HepG2 (cell line): Measurements from ENCODE around the gene BICDL2. TPM values are rescaled to one million over a fixed set of nuclear protein-coding genes. Genes with fewer than 3 reads are reported as not detected.

Source experiments
- ATAC-seq: fragments of 200-7000 bp; cut with Tn5 transposase; 3 replicates; pipeline ENCODE4 v1.9.1; 2020; ENCODE audit warnings: mild to moderate bottlenecking, moderate library complexity
- BruUV-seq: library from RNA; stranded (reverse); fragments of 400-500 nt; replicated peaks from 2 replicates; lab custom pipeline; 2021; lab: Mats Ljungman, UMichigan
- CTCF ChIA-PET: fragments of 300-600 bp; formaldehyde crosslinking; extraction: SDS; loops from one replicate; lab custom pipeline; 2021; ENCODE audit warnings: low total read pairs, inconsistent platforms, low intra/inter-chr PET ratio; lab: Yijun Ruan, JAX
- POLR2A ChIA-PET: fragments of 350-600 bp; sonication (Branson Sonifier 250); formaldehyde crosslinking; loops from one replicate; lab custom pipeline; 2020; ENCODE audit warnings: antibody characterized with exemption, inconsistent platforms; lab: Yijun Ruan, JAX
- DNase-seq: peaks from one replicate; pipeline ENCODE4 v3.0.0-alpha.2; 2015; ENCODE audit warnings: low spot score
- FAIRE-seq: peaks from 3 replicates; lab custom pipeline; 2011; peaks lifted over from hg19 to GRCh38; lab: Jason Lieb, UNC
- H2AFZ ChIP-seq: one replicate; pipeline ENCODE4 v1.6.1; 2011; ENCODE audit warnings: low read length, inconsistent platforms
- H3K27ac ChIP-seq: fragments of 300-600 bp; 3 replicates; pipeline ENCODE4 v1.8.0; 2011; ENCODE audit warnings: mixed run types, mild to moderate bottlenecking, mixed read lengths, low read length, inconsistent platforms; ENCODE audit not compliant: insufficient read depth; ENCODE audit errors: extremely low read length
- H3K27me3 ChIP-seq, 2 experiments: fragments of 200-600 bp in 1 of 2; 2 replicates in 1 of 2; 3 replicates in 1 of 2; pipeline versions ENCODE4 v1.6.0 to v1.8.0; 2011; ENCODE audit warnings: low read length in 2 of 2, mild to moderate bottlenecking in 2 of 2, moderate library complexity in 2 of 2, inconsistent platforms in 1 of 2; ENCODE audit not compliant: insufficient read depth in 2 of 2, control insufficient read depth in 1 of 2
- H3K36me3 ChIP-seq, 2 experiments: fragments of 200-600 bp in 1 of 2; replicated peaks in 1 of 2; 2 replicates in 1 of 2; 3 replicates in 1 of 2; pipeline versions ENCODE4 v1.5.1 to v1.8.0; 2011; ENCODE audit warnings: low read length in 2 of 2, inconsistent platforms in 1 of 2; ENCODE audit not compliant: insufficient read depth in 2 of 2, control insufficient read depth in 1 of 2
- H3K4me1 ChIP-seq: 2 replicates; pipeline ENCODE4 v1.5.1; 2012; ENCODE audit warnings: low read length, inconsistent platforms; ENCODE audit not compliant: insufficient read depth
- H3K4me2 ChIP-seq: 2 replicates; pipeline ENCODE4 v1.6.0; 2011; ENCODE audit warnings: low read depth, low read length, inconsistent platforms
- H3K4me3 ChIP-seq, 3 experiments: fragments of 200-600 bp in 1 of 3; sonication (generic), shearing (Covaris generic) in 1 of 3; replicated peaks in 1 of 3; 2 replicates each; pipeline ENCODE4 v1.5.1; 2011 to 2016; ENCODE audit warnings: low read length in 3 of 3, inconsistent platforms in 2 of 3, low read depth in 2 of 3, mild to moderate bottlenecking in 2 of 3, control low read depth in 1 of 3, mixed read lengths in 1 of 3; ENCODE audit not compliant: insufficient read depth in 1 of 3
- H3K79me2 ChIP-seq: one replicate; pipeline ENCODE4 v1.6.1; 2011; ENCODE audit warnings: low read length, inconsistent platforms; ENCODE audit not compliant: insufficient read depth
- H3K9ac ChIP-seq: 2 replicates; pipeline ENCODE4 v1.6.0; 2011; ENCODE audit warnings: mild to moderate bottlenecking, low read depth, low read length, inconsistent platforms; ENCODE audit not compliant: insufficient read depth
- H3K9me3 ChIP-seq: 2 replicates; pipeline ENCODE4 v1.5.1; 2012; ENCODE audit warnings: mild to moderate bottlenecking, low read length
- H4K20me1 ChIP-seq: 2 replicates; pipeline ENCODE4 v1.6.0; 2011; ENCODE audit warnings: inconsistent platforms, mild to moderate bottlenecking, low read length, moderate library complexity; ENCODE audit not compliant: insufficient read depth
- GZF1 ChIP-seq: sonication (generic); formaldehyde crosslinking; IDR thresholded peaks from 2 replicates; pipeline ENCODE4 v1.5.1; 2020; ENCODE audit warnings: mild to moderate bottlenecking, missing genetic modification reagents
- STAG1 ChIP-seq: sonication (generic); formaldehyde crosslinking; IDR thresholded peaks from 2 replicates; pipeline ENCODE4 v1.4.0; 2020; ENCODE audit warnings: missing genetic modification reagents
- STAT6 ChIP-seq: sonication (generic); formaldehyde crosslinking; IDR thresholded peaks from 2 replicates; pipeline ENCODE4 v1.4.0; 2020; ENCODE audit warnings: missing genetic modification reagents, mild to moderate bottlenecking, borderline replicate concordance
- ZNF317 ChIP-seq: sonication (generic); formaldehyde crosslinking; IDR thresholded peaks from 2 replicates; pipeline ENCODE4 v1.5.0; 2020; ENCODE audit warnings: mild to moderate bottlenecking, missing genetic modification reagents
- WGBS: methylation state at CpG from one replicate; pipeline ENCODE4 v1.1.6; 2017; ENCODE audit warnings: low lambda C conversion rate; 5-methylcytosine and 5-hydroxymethylcytosine counted together
- in situ Hi-C: cut with HindIII; loops from 2 replicates; pipeline ENCODE4 v1.10.0; 2017; ENCODE audit warnings: low pct_unique_long_range_greater_than_20kb; ENCODE audit not compliant: extremely low pct_ligation_motif_present
- intact Hi-C: fragments of 100-400 bp; cut with micrococcal nuclease; formaldehyde crosslinking; loops from one replicate; pipeline ENCODE4 v1.10.0; 2022; ENCODE audit not compliant: unreplicated experiment
- polyA plus RNA-seq, 8 experiments: library from polyadenylated mRNA; depleted of rRNA in 3 of 8; stranded (reverse) in 7 of 8; unstranded in 1 of 8; fragments of >200 nt; fragmentation: Illumina TruSeq in 4 of 8; extraction: Trizol in 4 of 8; gene quantifications; 2 replicates each; pipeline versions ENCODE4 v1.2.1 to v1.2.3, GENCODE V29; 2011 to 2016; ENCODE audit warnings: low read depth in 4 of 8, missing spikeins in 1 of 8, mixed read lengths in 1 of 8; ENCODE audit not compliant: insufficient read depth in 1 of 8
- total RNA-seq, 5 experiments: library from RNA; depleted of rRNA; stranded (reverse); fragments of >200 nt; fragmentation: Illumina TruSeq; extraction: Trizol; gene quantifications; 2 replicates each; pipeline ENCODE4 v1.2.3, GENCODE V29; 2016; ENCODE audit warnings: low read depth in 1 of 5
- TF ChIP-seq, protein P1 (sequence below): sonication (generic); formaldehyde crosslinking; IDR thresholded peaks from 2 replicates; pipeline ENCODE4 v1.4.0; 2020; ENCODE audit warnings: mild to moderate bottlenecking, missing genetic modification reagents, borderline replicate concordance
- TF ChIP-seq, protein P2 (sequence below): sonication (generic); formaldehyde crosslinking; IDR thresholded peaks from 2 replicates; pipeline ENCODE4 v1.5.0; 2020; ENCODE audit warnings: missing genetic modification reagents
- TF ChIP-seq, protein P3 (sequence below): IDR thresholded peaks from 2 replicates; pipeline ENCODE4 v1.6.1; 2016; ENCODE audit warnings: low read depth, borderline replicate concordance
- TF ChIP-seq, protein P4 (sequence below): sonication (generic); formaldehyde crosslinking; IDR thresholded peaks from 2 replicates; pipeline ENCODE4 v1.4.0; 2020; ENCODE audit warnings: missing genetic modification reagents; ENCODE audit errors: not compliant biosample characterization
- TF ChIP-seq, protein P5 (sequence below): sonication (generic); formaldehyde crosslinking; IDR thresholded peaks from 2 replicates; pipeline ENCODE4 v1.4.0; 2020; ENCODE audit warnings: mild to moderate bottlenecking, missing genetic modification reagents

BICDL2 gene
- total and polyA plus RNA-seq, 2 of the 13 experiments (the other 11 are each of a cell fraction or from before 2014, with no cell fraction given), result 0.12 TPM; not detected in 1

- TF ChIP-seq, protein P1, sequence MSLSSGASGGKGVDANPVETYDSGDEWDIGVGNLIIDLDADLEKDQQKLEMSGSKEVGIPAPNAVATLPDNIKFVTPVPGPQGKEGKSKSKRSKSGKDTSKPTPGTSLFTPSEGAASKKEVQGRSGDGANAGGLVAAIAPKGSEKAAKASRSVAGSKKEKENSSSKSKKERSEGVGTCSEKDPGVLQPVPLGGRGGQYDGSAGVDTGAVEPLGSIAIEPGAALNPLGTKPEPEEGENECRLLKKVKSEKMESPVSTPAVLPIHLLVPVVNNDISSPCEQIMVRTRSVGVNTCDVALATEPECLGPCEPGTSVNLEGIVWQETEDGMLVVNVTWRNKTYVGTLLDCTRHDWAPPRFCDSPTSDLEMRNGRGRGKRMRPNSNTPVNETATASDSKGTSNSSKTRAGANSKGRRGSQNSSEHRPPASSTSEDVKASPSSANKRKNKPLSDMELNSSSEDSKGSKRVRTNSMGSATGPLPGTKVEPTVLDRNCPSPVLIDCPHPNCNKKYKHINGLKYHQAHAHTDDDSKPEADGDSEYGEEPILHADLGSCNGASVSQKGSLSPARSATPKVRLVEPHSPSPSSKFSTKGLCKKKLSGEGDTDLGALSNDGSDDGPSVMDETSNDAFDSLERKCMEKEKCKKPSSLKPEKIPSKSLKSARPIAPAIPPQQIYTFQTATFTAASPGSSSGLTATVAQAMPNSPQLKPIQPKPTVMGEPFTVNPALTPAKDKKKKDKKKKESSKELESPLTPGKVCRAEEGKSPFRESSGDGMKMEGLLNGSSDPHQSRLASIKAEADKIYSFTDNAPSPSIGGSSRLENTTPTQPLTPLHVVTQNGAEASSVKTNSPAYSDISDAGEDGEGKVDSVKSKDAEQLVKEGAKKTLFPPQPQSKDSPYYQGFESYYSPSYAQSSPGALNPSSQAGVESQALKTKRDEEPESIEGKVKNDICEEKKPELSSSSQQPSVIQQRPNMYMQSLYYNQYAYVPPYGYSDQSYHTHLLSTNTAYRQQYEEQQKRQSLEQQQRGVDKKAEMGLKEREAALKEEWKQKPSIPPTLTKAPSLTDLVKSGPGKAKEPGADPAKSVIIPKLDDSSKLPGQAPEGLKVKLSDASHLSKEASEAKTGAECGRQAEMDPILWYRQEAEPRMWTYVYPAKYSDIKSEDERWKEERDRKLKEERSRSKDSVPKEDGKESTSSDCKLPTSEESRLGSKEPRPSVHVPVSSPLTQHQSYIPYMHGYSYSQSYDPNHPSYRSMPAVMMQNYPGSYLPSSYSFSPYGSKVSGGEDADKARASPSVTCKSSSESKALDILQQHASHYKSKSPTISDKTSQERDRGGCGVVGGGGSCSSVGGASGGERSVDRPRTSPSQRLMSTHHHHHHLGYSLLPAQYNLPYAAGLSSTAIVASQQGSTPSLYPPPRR (CRISPR knock-in tag), result peak; percentile 38; the same call in 1 of the 2 replicates
- peak; percentile 68 for TF ChIP-seq STAG1 (CRISPR knock-in tag)
- TF ChIP-seq, all 625 proteins: peak for 91
Observed at GRCh38 chr16:3027983-3028715, 8.6 kb downstream of the BICDL2 start (continued).

- H2AFZ ChIP-seq, result no peak overlapping the region
- in situ Hi-C loops (no loop called here), intact Hi-C loops (no loop called here)
- no peak overlapping the region for H3K9ac ChIP-seq
- no peaks in the 10 kb centered on the region for H3K9me3 ChIP-seq
- H3K79me2 ChIP-seq, result peaks cover 4% of the 10 kb centered on the region
- ChIA-PET POLR2A (interaction anchor here (0.9 to 18.8 kb wide), 13 partner anchors 8 to 107 kb away, joined by 3 to 750 read pairs (median 6); partner anchors contain the start of genes CLDN9, IL32, KREMEN2 and PKMYT1), CTCF (interaction anchor here (1.7 kb wide), 1 partner anchor 24 kb away, joined by 11 read pairs; no protein-coding TSS in a partner anchor)
- no peak overlapping the region for H3K4me2 ChIP-seq
- peaks cover 16 to 17% of the 10 kb centered on the region in 2 experiments; a peak in 4 of 5 replicates for H3K36me3 ChIP-seq
- ATAC-seq (no peak), FAIRE-seq (no peak), DNase-seq (no peak)
- H4K20me1 ChIP-seq, result peaks cover 17% of the 10 kb centered on the region; the same call in 1 of the 2 replicates
- peaks cover 41% of the 10 kb centered on the region for H3K4me1 ChIP-seq
- peaks cover 5 to 38% of the 10 kb centered on the region in 2 experiments for H3K27me3 ChIP-seq
- no peak overlapping the region for H3K27ac ChIP-seq
- no TSS peak for BruUV-seq
- 93% methylated on average over 8 of the region's 8 CpGs for WGBS
- no peak overlapping the region for H3K4me3 ChIP-seq
- TF ChIP-seq, protein P2, sequence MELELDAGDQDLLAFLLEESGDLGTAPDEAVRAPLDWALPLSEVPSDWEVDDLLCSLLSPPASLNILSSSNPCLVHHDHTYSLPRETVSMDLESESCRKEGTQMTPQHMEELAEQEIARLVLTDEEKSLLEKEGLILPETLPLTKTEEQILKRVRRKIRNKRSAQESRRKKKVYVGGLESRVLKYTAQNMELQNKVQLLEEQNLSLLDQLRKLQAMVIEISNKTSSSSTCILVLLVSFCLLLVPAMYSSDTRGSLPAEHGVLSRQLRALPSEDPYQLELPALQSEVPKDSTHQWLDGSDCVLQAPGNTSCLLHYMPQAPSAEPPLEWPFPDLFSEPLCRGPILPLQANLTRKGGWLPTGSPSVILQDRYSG (CRISPR knock-in tag), result no peak
- TF ChIP-seq, protein P3, sequence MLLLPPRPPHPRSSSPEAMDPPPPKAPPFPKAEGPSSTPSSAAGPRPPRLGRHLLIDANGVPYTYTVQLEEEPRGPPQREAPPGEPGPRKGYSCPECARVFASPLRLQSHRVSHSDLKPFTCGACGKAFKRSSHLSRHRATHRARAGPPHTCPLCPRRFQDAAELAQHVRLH (CRISPR knock-in tag), result no peak
- TF ChIP-seq, protein P4, sequence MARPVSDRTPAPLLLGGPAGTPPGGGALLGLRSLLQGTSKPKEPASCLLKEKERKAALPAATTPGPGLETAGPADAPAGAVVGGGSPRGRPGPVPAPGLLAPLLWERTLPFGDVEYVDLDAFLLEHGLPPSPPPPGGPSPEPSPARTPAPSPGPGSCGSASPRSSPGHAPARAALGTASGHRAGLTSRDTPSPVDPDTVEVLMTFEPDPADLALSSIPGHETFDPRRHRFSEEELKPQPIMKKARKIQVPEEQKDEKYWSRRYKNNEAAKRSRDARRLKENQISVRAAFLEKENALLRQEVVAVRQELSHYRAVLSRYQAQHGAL (CRISPR knock-in tag), result no peak
- TF ChIP-seq GZF1, result no peak
- no peak for TF ChIP-seq STAT6 (CRISPR knock-in tag)
- TF ChIP-seq, protein P5, sequence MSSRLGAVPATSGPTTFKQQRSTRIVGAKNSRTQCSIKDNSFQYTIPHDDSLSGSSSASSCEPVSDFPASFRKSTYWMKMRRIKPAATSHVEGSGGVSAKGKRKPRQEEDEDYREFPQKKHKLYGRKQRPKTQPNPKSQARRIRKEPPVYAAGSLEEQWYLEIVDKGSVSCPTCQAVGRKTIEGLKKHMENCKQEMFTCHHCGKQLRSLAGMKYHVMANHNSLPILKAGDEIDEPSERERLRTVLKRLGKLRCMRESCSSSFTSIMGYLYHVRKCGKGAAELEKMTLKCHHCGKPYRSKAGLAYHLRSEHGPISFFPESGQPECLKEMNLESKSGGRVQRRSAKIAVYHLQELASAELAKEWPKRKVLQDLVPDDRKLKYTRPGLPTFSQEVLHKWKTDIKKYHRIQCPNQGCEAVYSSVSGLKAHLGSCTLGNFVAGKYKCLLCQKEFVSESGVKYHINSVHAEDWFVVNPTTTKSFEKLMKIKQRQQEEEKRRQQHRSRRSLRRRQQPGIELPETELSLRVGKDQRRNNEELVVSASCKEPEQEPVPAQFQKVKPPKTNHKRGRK (CRISPR knock-in tag), result no peak
- TF ChIP-seq ZNF317, result no peak
Observed at GRCh38 chr16:3027489-3027795, 9.3 kb downstream of the BICDL2 start.
